GM12892 (cell line): Measurements from ENCODE around the gene TSPAN10.

ENCODE experiments used
- POLR2A ChIP-seq: IDR thresholded peaks from 2 replicates; pipeline ENCODE4 v1.6.1; 2011; ENCODE audit warnings: low read depth, low read length, control low read depth
- POLR2AphosphoS5 ChIP-seq: IDR thresholded peaks from 2 replicates; pipeline ENCODE4 v1.6.1; 2011; ENCODE audit warnings: low read depth, low read length, control low read depth

- no peak for TF ChIP-seq POLR2A
- no peak for TF ChIP-seq POLR2AphosphoS5
Measured at GRCh38 chr17:81631482-81631881, 5.5 kb upstream of the TSPAN10 start.
